ENCODE results near the gene TFRC.
"Not testable (repeated sequence)": the region's sequence is repeated elsewhere in the genome, so short reads cannot be mapped to it uniquely, and the experiment has no call there.

TFRC gene

GRCh38 chr3:196002721-196003120 is 79.2 kb downstream of the TFRC start:
- DNase-seq, result not testable (repeated sequence)

GRCh38 chr3:196001240-196001639 is 80.7 kb downstream of the TFRC start:
- not testable (repeated sequence) for DNase-seq

- DNase-seq, result not testable (repeated sequence)
Measured at GRCh38 chr3:196000360-196000950, 81.4 kb downstream of the TFRC start.

- DNase-seq, result no peak
Measured at GRCh38 chr3:195999896-196000295, 82.0 kb downstream of the TFRC start.
